Measurements from ENCODE around the gene ETFBKMT. TPM values are rescaled to one million over a fixed set of nuclear protein-coding genes. Genes with fewer than 3 reads are reported as not detected.
"Not testable (repeated sequence)": the region's sequence is repeated elsewhere in the genome, so short reads cannot be mapped to it uniquely, and the experiment has no call there.

ETFBKMT gene
- total RNA-seq, 1 donor from 2014 or later: 5.6 TPM

DNA sequence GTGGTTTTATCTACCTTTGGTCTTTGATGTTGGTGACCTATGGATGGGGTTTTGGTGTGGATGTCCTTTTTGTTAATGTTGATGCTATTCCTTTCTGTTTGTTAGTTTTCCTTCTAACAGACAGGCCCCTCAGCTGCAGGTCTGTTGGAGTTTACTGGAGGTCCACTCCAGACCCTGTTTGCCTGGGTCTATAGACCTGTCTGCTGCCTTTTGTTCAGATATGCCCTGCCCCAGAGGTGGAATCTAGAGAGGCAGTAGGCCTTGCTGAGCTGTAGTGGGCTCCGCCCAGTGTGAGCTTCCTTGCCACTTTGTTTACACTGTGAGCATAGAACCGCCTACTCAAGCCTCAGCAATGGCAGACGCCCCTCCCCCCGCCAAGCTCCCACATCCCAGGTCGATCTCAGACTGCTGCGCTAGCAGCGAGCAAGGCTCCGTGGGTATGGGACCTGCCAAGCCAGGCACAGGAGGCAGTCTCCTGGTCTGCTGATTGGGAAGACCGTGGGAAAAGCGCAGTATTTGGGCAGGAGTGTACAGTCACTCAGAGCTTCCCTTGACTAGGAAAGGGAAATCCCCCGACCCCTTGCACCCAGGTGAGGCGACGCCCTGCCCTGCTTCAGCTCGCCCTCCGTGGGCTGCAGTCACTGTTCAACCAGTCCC lies 59.2 kb downstream of the ETFBKMT start:
- not testable (repeated sequence) for DNase-seq (ENCODE audit: low spot score)

DNA sequence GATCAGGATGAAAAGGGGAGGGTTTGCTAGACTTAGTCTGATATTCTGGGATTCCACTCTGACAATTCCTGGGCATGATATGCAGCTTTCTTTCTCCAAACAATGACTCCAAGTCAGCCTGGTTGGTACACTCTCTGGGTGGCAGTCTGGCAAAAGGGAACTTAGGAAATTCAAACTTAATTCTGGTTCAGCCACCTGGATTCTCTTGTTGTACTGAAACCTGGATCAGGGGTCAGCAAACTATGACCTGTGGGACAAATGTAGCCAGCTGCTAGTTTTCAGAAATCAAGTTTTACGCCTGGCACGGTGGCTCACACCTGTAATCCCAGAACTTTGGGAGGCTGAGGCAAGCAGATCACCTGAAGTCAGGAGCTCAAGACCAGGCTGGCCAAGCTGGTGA lies 63.1 kb downstream of the ETFBKMT start:
- no peak for DNase-seq (ENCODE audit: low spot score)

Other genes with a start within 250 kb of the ETFBKMT start
- 6.1 TPM for gene DENND5B, start 68.6 kb upstream of the ETFBKMT start, total RNA-seq
- 16.6 TPM for gene AMN1, start 69.3 kb downstream of the ETFBKMT start, total RNA-seq

Measured in ureter (tissue), 1 donor.